ENCODE results near the gene MAN2A2.

The MAN2A2 gene

DNA sequence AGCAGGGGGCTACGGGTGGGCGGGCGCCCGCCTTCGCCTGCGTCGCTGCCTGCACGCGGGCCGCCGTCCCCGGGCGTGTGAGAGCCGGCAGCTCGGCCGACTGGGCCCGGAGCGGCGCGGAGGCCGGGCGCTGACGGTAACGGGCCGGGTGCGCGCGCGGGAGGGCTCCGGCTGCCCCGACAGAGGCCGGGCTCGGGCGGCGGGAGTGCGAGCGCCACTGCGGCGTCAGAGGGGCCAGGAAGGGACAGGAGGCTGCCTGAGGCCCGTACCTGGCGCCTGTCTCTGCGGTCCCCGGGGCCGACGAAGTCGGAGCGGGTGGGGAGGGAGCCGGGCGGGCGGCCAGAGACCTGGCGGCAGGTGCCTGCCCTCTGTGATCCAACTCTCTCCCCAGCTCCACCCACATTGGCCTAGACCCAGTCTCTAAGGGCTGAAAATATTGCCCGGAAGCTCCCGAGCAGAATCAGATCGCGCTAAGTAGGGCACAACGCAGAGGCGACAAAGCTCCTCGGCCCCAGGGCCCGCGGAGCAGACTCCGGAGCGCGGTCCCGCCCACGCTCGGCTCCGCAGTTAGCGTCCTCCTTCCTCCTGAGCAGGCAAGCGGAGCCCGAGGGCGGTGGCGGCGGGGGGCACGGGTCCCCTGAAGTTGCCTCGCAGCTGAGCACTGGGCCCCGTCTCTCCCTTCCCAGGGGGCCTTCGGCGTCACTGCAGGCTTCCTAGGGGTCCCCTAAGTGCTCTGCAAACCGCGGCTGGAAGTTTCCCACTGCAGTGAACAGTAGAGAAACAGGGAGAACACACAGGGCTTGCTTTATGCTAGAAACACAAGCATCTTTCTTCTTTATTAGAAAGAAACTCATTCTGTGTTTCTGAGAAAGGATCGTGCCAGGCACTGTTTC lies at the start of gene MAN2A2:
Gene MAN2A2 (plus strand): TSS at position 463 of the 893 bp plus-strand sequence. CDS start 906 bp downstream, outside the sequence.
- no peaks in the 10 kb centered on the region; the same call in 1 of the 2 replicates for H3K9me3 ChIP-seq
- peaks cover 16% of the 10 kb centered on the region for H3K4me1 ChIP-seq
- peak within 1 kb of the TSS; percentile 49 for H3K4me3 ChIP-seq
- H3K27me3 ChIP-seq (ENCODE audit: low read depth): no peaks in the 10 kb centered on the region
- H3K36me3 ChIP-seq (replicated peaks): peaks cover 32% of the 10 kb centered on the region
- DNase-seq (ENCODE audit: low spot score in 2 of 2): peak; percentile 45 to 73
- in situ Hi-C loops (cut with MboI; ENCODE audit: low sequenced_read_pairs): no loop called here

DNA sequence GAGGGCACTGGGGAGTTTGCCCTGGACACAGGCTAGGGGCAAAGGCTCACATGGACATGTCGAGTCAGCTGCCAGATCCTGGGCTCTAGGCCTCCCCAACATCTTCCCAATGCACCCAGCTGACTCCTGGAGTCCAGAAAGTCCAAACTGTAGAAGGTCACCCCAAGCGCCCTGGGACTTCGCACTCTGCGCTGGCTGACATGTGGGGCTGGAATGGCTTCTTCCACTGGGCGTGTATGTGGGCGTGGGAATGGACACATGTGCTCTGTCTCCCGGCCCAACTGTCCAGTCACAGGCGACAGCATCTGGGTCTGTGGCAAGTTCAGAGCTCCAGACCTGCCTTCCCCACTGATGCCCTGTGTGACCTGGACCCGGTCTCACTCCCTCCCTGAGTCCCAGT lies 48.0 kb upstream of the MAN2A2 start:
- Histone ChIP-seq H3K27me3 (ENCODE audit: low read depth) (no peaks in the 10 kb centered on the region), H3K36me3 (replicated peaks) (no peaks in the 10 kb centered on the region), H3K9me3 (no peaks in the 10 kb centered on the region), H3K4me3 (no peak overlapping the region), H3K4me1 (no peaks in the 10 kb centered on the region)
- DNase-seq (ENCODE audit: low spot score in 2 of 2): no peak
- in situ Hi-C loops (cut with MboI; ENCODE audit: low sequenced_read_pairs): no loop called here

DNA sequence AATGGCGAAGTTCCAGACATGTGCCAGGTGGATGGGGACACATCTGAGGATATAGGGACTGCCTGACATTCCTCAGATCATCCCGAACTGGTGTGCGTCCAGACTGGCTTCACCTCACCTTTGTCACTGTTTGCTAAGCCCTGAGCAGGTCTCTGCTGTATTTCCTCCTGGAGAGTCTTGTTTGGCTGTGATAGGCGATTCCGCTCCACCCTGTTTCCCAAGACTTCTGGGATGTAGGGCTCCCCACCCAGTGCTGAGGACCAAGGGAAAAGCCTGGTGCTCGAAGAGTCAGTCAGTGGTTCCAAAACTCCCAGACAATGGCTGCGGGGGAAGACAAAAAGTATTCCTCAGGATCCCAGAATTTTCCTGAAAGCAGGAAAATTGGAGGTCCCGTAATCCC lies 45.8 kb upstream of the MAN2A2 start:
- in situ Hi-C loops (cut with MboI; ENCODE audit: low sequenced_read_pairs): no loop called here
- no peaks in the 10 kb centered on the region for H3K4me1 ChIP-seq

DNA sequence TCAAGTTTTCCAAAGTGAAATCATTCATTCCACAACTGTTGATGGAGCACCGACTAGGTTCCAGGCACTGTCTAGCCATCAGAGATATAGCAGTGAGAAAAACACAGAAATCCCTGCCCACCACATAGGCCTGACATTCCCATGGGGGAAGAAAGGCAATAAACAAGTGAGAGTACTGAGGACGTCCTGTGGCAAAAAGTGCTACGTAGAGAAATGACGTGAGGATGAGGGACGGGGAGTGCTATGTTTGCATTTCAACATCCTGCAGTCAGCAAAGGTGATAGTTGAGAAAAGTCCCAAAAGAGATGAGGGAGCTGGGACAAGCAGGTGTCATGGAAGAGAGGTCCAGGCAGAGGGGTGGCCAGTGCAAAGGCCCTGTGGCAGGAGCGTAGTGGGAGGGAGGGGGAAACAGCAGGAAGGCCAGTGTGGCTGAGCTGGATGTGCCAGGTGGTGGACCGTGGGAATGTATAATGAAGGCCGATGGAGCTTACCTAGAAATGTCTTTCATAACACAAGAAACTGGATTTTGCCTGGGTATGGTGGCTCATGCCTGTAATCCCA lies 45.1 kb upstream of the MAN2A2 start:
- Histone ChIP-seq H3K9me3 (no peaks in the 10 kb centered on the region), H3K27me3 (ENCODE audit: low read depth) (no peaks in the 10 kb centered on the region), H3K4me1 (no peaks in the 10 kb centered on the region), H3K36me3 (replicated peaks) (no peaks in the 10 kb centered on the region), H3K4me3 (no peak overlapping the region)
- no peak for DNase-seq (ENCODE audit: low spot score in 2 of 2)
- in situ Hi-C loops (cut with MboI; ENCODE audit: low sequenced_read_pairs): no loop called here

More for the DNA sequence above, 45.8 kb upstream of the MAN2A2 start:
- Histone ChIP-seq H3K36me3 (replicated peaks) (no peaks in the 10 kb centered on the region), H3K4me3 (no peak overlapping the region), H3K27me3 (ENCODE audit: low read depth) (no peaks in the 10 kb centered on the region), H3K9me3 (no peaks in the 10 kb centered on the region)
- DNase-seq (ENCODE audit: low spot score in 2 of 2): no peak

DNA sequence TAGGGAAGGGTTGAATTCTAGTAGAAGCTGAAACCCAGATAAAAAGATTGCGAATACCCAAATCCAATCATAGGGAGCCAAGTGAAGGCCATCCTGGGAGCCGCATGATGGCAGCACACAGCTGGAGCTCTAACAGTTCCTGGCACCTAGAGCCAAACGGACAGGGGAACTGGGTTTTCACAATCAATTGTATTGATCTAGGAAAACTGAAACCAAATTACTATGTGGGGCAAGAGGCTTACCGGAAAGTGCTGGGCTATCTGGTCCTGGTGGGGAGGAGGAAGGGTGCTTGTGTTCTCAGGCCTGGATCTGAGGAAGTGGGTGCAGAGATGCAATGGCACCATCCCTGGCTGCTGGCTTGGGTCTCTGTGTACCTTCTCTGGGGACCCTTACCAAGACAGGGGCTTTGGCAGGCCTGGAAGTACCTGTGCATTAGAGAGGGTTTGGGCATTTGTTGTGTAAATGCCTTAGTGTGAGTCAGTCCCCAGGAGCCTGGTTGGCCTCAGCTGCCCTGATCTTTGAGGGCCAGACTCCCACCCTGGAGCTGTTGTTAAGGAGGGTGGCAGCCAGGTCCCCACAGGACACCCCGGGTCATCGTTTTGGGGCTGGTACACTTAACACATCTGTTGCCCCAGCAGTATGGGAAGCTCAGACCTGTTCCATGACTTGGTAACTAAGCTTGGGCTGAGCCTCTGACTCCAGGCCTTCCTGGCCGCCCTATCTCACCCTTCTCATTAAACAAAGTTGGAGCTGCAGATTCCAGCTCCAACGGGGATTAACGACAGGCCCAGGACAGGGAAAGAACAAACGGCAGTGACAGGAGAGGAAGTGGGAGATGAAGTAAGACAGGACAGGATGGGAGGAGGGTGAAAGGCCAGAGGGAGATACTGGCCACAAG lies 43.6 kb upstream of the MAN2A2 start:
- H3K4me3 ChIP-seq: no peak overlapping the region
- in situ Hi-C loops (cut with MboI; ENCODE audit: low sequenced_read_pairs): no loop called here
- no peaks in the 10 kb centered on the region for H3K4me1 ChIP-seq
- no peaks in the 10 kb centered on the region for H3K36me3 ChIP-seq (replicated peaks)
- no peaks in the 10 kb centered on the region for H3K9me3 ChIP-seq
- DNase-seq (ENCODE audit: low spot score in 2 of 2): no peak
- H3K27me3 ChIP-seq (ENCODE audit: low read depth): no peaks in the 10 kb centered on the region

DNA sequence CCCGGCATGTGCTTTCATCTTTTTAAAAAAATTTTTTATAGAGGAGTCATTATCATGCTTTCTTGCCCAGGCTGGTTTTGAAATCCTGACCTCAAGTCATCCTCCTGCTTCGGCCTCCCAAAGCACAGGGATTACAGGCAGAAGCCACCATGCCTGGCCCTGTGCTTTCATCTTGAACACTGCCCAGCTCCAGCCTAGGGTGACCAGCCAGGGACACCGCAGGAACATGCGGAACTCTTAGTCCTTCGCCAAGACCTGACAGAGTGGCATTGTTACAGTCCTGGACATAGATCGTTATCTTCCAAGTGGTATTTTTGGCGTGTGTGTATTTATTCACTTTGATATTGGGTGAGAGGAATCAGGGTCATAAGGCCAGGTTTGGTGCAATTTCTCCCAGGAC lies 42.7 kb upstream of the MAN2A2 start:
- H3K27me3 ChIP-seq (ENCODE audit: low read depth): no peaks in the 10 kb centered on the region
- in situ Hi-C loops (cut with MboI; ENCODE audit: low sequenced_read_pairs): no loop called here
- H3K36me3 ChIP-seq (replicated peaks): no peaks in the 10 kb centered on the region
- no peak overlapping the region for H3K4me3 ChIP-seq
- no peaks in the 10 kb centered on the region for H3K4me1 ChIP-seq
- no peaks in the 10 kb centered on the region for H3K9me3 ChIP-seq
- DNase-seq (ENCODE audit: low spot score in 2 of 2): no peak

DNA sequence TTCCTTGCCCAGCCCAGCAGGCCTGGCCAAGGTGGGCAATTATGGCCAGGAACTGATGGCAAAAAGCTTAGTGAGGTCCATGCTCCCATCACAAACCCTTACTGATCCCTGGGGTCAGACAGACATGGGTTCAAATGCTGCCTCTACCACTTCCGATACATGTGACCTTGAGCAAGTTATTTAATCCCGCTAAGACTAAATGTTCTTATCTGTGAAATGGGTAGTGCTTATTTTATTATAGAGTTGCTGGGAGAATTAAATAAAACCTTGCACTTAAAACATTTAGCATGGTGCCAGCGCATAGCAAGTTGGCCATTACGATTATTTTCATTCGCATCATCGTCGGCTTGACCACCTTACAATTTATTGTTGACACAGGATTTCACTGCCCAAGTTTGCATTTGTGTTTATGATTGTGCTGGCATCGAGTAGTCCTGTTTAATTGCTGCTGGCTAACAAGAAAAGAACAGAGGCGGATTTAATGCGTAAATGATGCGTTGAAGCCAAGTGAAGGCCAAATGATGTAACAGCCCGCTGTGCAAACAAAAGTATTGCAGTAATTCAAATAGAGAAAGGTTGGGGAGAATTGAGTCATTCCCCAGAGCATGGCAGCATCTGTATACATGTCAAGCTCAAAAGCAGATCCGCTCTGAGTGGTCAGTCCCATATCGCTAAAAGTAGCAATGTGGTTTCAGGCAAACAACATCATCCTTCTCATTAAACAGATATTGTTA lies 42.0 kb upstream of the MAN2A2 start:
- no peaks in the 10 kb centered on the region for H3K27me3 ChIP-seq (ENCODE audit: low read depth)
- no peaks in the 10 kb centered on the region for H3K9me3 ChIP-seq
- peaks cover under 1% of the 10 kb centered on the region for H3K4me1 ChIP-seq
- no peak overlapping the region for H3K4me3 ChIP-seq
- no peak for DNase-seq (ENCODE audit: low spot score in 2 of 2)
- in situ Hi-C loops (cut with MboI; ENCODE audit: low sequenced_read_pairs): no loop called here
- H3K36me3 ChIP-seq (replicated peaks): no peaks in the 10 kb centered on the region

DNA sequence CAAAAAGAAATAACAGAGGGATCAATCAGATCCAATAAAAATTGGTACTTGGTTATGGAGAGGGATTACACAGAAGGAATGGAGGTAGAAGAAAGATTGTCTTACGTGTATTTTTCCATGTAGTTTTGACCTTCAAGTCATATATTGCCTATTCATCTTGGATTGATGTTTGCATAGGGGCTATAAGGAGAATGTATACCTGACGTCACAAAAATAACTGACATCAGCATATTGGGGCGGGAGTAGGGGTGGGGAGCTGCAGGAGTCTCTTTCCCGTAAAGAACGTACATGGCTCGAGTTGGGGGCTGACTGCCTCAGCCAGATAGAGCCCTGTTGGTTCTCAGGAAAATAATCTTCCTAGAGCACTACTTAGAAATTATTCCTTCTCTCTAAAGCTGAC lies 40.6 kb upstream of the MAN2A2 start:
- Histone ChIP-seq H3K27me3 (ENCODE audit: low read depth) (no peaks in the 10 kb centered on the region), H3K9me3 (no peaks in the 10 kb centered on the region), H3K4me3 (no peak overlapping the region), H3K36me3 (replicated peaks) (no peaks in the 10 kb centered on the region), H3K4me1 (peaks cover 10% of the 10 kb centered on the region)
- no peak for DNase-seq (ENCODE audit: low spot score in 2 of 2)
- in situ Hi-C loops (cut with MboI; ENCODE audit: low sequenced_read_pairs): no loop called here

- H3K4me3 ChIP-seq: no peak overlapping the region
- no peaks in the 10 kb centered on the region for H3K27me3 ChIP-seq (ENCODE audit: low read depth)
- DNase-seq (ENCODE audit: low spot score in 2 of 2): no peak
- in situ Hi-C loops (cut with MboI; ENCODE audit: low sequenced_read_pairs): no loop called here
- no peaks in the 10 kb centered on the region for H3K9me3 ChIP-seq
- H3K36me3 ChIP-seq (replicated peaks): no peaks in the 10 kb centered on the region
- peaks cover 10% of the 10 kb centered on the region for H3K4me1 ChIP-seq
These were observed 39.9 kb upstream of the MAN2A2 start for GRCh38 chr15:90862964-90863778.

- in situ Hi-C loops (cut with MboI; ENCODE audit: low sequenced_read_pairs): no loop called here
- peaks cover 11% of the 10 kb centered on the region for H3K4me1 ChIP-seq
- H3K27me3 ChIP-seq (ENCODE audit: low read depth): no peaks in the 10 kb centered on the region
- no peaks in the 10 kb centered on the region for H3K36me3 ChIP-seq (replicated peaks)
- no peak overlapping the region for H3K4me3 ChIP-seq
- no peak for DNase-seq (ENCODE audit: low spot score in 2 of 2)
- no peaks in the 10 kb centered on the region for H3K9me3 ChIP-seq
These were observed 39.1 kb upstream of the MAN2A2 start for GRCh38 chr15:90863987-90864386.

- in situ Hi-C loops (cut with MboI; ENCODE audit: low sequenced_read_pairs): no loop called here
- no peak overlapping the region for H3K4me3 ChIP-seq
- H3K27me3 ChIP-seq (ENCODE audit: low read depth): no peaks in the 10 kb centered on the region
- DNase-seq (ENCODE audit: low spot score in 2 of 2): no peak
- no peaks in the 10 kb centered on the region for H3K36me3 ChIP-seq (replicated peaks)
- H3K4me1 ChIP-seq: peaks cover 16% of the 10 kb centered on the region
- H3K9me3 ChIP-seq: no peaks in the 10 kb centered on the region
These were observed 38.6 kb upstream of the MAN2A2 start for GRCh38 chr15:90864507-90864906.

- peaks cover 27% of the 10 kb centered on the region for H3K4me1 ChIP-seq
- H3K36me3 ChIP-seq (replicated peaks): no peaks in the 10 kb centered on the region
- H3K27me3 ChIP-seq (ENCODE audit: low read depth): no peaks in the 10 kb centered on the region
- H3K9me3 ChIP-seq: no peaks in the 10 kb centered on the region
- H3K4me3 ChIP-seq: no peak overlapping the region
- in situ Hi-C loops (cut with MboI; ENCODE audit: low sequenced_read_pairs): no loop called here
- DNase-seq (ENCODE audit: low spot score in 2 of 2): no peak
These were observed 37.4 kb upstream of the MAN2A2 start for GRCh38 chr15:90865702-90866101.

All from HAP-1 (cell line).